Measurements from ENCODE around the gene ULK3.

GRCh38 chr15:74857671-74858368, 14.9 kb upstream of the ULK3 start:
- no peak for TF ChIP-seq CBFB (CRISPR knock-in tag; IDR thresholded peaks at IDR 0.05; ENCODE audit: low read depth)
- TF ChIP-seq, protein P1, sequence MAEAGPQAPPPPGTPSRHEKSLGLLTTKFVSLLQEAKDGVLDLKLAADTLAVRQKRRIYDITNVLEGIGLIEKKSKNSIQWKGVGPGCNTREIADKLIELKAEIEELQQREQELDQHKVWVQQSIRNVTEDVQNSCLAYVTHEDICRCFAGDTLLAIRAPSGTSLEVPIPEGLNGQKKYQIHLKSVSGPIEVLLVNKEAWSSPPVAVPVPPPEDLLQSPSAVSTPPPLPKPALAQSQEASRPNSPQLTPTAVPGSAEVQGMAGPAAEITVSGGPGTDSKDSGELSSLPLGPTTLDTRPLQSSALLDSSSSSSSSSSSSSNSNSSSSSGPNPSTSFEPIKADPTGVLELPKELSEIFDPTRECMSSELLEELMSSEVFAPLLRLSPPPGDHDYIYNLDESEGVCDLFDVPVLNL (CRISPR knock-in tag; IDR thresholded peaks at IDR 0.05; ENCODE audit: borderline replicate concordance, low read depth): no peak
- no peak for TF ChIP-seq ZBTB43 (CRISPR knock-in tag; IDR thresholded peaks at IDR 0.05)
- no peak for TF ChIP-seq ATF6 (CRISPR knock-in tag; IDR thresholded peaks at IDR 0.05)
- TF ChIP-seq SMAD4 (CRISPR knock-in tag; IDR thresholded peaks at IDR 0.05): no peak
- TF ChIP-seq, protein P2, sequence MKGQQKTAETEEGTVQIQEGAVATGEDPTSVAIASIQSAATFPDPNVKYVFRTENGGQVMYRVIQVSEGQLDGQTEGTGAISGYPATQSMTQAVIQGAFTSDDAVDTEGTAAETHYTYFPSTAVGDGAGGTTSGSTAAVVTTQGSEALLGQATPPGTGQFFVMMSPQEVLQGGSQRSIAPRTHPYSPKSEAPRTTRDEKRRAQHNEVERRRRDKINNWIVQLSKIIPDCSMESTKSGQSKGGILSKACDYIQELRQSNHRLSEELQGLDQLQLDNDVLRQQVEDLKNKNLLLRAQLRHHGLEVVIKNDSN (CRISPR knock-in tag; IDR thresholded peaks at IDR 0.05): no peak
- no peak for TF ChIP-seq KAT7 (CRISPR knock-in tag; IDR thresholded peaks at IDR 0.05; ENCODE audit: borderline replicate concordance)
- TF ChIP-seq, protein P3, sequence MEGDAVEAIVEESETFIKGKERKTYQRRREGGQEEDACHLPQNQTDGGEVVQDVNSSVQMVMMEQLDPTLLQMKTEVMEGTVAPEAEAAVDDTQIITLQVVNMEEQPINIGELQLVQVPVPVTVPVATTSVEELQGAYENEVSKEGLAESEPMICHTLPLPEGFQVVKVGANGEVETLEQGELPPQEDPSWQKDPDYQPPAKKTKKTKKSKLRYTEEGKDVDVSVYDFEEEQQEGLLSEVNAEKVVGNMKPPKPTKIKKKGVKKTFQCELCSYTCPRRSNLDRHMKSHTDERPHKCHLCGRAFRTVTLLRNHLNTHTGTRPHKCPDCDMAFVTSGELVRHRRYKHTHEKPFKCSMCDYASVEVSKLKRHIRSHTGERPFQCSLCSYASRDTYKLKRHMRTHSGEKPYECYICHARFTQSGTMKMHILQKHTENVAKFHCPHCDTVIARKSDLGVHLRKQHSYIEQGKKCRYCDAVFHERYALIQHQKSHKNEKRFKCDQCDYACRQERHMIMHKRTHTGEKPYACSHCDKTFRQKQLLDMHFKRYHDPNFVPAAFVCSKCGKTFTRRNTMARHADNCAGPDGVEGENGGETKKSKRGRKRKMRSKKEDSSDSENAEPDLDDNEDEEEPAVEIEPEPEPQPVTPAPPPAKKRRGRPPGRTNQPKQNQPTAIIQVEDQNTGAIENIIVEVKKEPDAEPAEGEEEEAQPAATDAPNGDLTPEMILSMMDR (IDR thresholded peaks at IDR 0.05): no peak
- no peak for TF ChIP-seq ELF4 (CRISPR knock-in tag; IDR thresholded peaks at IDR 0.05; ENCODE audit: low read depth)
- TF ChIP-seq ZBTB21 (CRISPR knock-in tag; IDR thresholded peaks at IDR 0.05; ENCODE audit: borderline replicate concordance): no peak

Measured in WTC11 (cell line).